OCI-M2 (cell line): ENCODE measurements around the gene POLR2J.
"Not testable (repeated sequence)": the region's sequence is repeated elsewhere in the genome, so short reads cannot be mapped to it uniquely, and the experiment has no call there.

ENCODE experiments used
- DNase-seq: peaks from one replicate; lab custom pipeline; 2025; ENCODE audit not compliant: unreplicated experiment; lab: John Stamatoyannopoulos, UW

The POLR2J gene

GRCh38 chr7:102478314-102479208 lies at the start of gene POLR2J:
POLR2J (minus strand) TSS chr7:102478922; CDS start chr7:102478860, 62 bp downstream.
- not testable (repeated sequence) for DNase-seq

GRCh38 chr7:102527822-102528793 lies 49.4 kb upstream of the POLR2J start:
- DNase-seq, result not testable (repeated sequence)

- not testable (repeated sequence) for DNase-seq
Measured at GRCh38 chr7:102527182-102527581, 48.5 kb upstream of the POLR2J start.

- not testable (repeated sequence) for DNase-seq
Measured at GRCh38 chr7:102524803-102525202, 46.1 kb upstream of the POLR2J start.

DNA sequence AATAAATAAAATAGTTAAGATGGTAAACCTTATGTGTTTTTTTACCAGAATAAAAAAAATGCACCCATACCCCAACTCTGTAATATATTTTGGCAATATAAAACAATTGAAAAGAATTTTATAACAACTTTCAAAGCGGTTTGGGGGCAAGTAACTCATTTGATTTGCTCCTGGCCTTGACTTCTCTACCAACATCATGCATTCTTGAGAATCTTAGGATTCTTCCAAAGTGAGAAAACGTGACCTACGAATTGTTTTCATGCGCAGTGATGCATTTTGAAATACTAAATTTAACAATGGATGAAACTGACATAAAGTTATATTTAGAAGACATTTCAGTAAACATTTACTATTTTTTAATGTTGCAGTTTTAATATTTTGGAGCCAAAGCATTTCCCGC lies 42.1 kb upstream of the POLR2J start:
- DNase-seq, result not testable (repeated sequence)

- not testable (repeated sequence) for DNase-seq
Measured at GRCh38 chr7:102517550-102518147, 38.9 kb upstream of the POLR2J start, which contains the start of gene RASA4B. RASA4B (minus strand) TSS chr7:102517777; CDS start chr7:102517710, 67 bp downstream.

DNA sequence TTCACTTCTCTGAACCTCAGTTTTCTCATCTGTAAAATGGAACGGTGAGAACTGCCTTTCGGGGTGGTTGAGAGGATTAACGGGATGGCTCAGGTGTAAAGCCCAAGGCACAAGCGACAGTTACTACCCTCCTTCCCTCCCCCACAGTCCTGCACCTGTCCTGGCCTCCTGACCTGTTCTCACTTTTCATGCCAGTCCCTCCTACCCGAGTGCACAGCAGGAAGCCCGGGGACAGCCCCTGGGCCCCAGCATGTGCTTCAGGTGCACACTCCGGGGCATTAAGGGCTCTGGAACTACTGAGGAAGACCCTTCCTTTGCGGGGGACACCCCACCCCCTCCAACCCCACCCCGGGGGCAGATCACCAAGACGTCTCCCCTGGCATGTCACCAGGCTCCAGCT lies 38.2 kb upstream of the POLR2J start:
- not testable (repeated sequence) for DNase-seq

DNA sequence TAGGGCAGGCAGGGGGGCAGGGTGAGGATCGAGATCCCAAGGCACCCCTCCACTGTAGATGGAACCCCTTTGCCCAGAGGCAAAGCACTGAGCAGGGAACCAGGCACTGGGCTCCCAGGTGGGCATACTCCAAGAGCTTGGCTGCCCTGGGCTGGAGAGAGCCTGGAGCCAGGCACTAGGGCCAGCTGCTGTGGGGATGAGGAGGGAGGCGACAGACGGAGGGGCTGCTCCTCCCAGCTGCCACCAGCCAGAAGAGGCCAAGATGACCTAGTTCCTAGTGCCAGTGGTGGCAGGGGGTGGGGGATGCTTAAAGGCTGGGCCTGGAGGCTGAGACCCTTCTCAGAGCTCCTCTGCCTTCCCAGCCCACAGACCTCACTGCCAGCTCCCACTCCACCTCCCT lies 37.2 kb upstream of the POLR2J start:
- not testable (repeated sequence) for DNase-seq

DNA sequence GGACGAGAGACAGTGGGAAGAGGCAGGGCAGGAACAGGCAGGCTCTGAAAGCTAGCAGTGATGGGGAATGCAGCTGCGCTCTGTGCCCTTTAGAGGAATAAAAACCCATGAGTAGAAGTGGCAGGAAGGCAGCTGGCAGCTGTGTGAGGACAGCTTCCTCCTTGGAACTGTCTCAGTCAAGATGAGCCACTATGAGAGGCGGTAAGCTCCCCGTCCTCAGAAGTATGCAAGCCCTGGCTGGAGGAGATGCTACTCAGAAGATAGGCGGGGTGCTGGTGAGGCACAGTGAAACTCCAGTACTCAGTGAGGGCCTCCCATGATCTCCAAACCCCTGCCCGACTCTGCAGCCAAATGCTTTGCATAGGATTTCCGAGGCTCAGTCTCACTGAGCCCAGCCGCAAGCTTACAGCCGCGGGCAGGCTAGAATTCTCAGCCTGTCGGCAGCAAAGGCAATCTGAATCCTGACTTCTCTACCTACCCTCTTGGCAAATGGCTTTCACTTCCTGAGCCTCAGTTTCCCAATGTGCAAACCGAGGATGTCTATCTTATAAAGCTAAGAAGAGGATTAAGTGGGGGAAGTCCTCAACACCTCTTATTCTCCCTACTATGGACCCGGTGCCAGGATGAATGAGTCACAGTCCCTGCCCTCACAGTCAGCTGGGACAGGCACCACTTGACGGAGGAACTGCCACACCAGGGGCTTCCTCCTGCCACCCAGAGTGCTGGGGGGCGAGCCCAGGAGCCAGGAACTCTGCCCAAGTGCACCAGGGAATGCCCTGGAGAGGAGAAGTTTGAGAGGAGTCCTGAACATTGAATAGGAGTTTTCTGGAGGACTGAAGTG lies 36.4 kb upstream of the POLR2J start:
- not testable (repeated sequence) for DNase-seq

DNA sequence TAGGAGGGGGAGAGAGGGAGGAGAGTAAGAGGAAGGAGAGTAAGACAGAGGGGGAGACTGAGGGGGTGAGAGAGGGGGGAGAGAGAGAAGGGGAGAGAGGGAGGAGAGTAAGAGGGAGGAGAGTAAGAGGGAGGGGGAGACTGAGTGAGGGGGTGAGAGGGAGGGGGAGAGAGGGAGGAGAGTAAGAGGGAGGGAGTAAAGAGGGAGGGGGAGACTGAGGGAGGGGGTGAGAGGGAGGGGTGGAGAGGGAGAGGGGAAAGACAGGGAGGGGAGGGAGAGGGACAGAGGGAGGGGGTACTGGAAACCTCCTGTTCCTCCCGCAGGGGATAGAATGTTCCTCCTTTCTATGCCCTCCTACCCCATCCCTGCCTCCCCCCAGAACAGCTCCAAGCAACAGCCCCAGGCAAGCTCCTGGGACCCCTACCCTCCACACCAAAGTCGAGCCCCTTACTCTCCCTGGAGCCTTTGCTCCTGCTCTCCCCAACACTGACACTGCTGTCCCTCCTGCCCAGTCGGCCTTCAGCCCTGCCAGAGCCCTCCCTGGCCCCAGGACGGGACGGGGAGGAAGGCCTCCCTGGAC lies 34.0 kb upstream of the POLR2J start:
- DNase-seq, result not testable (repeated sequence)

- not testable (repeated sequence) for DNase-seq
Measured at GRCh38 chr7:102511860-102512522, 33.3 kb upstream of the POLR2J start.

GRCh38 chr7:102510575-102510974 lies 31.9 kb upstream of the POLR2J start:
- DNase-seq, result not testable (repeated sequence)

DNA sequence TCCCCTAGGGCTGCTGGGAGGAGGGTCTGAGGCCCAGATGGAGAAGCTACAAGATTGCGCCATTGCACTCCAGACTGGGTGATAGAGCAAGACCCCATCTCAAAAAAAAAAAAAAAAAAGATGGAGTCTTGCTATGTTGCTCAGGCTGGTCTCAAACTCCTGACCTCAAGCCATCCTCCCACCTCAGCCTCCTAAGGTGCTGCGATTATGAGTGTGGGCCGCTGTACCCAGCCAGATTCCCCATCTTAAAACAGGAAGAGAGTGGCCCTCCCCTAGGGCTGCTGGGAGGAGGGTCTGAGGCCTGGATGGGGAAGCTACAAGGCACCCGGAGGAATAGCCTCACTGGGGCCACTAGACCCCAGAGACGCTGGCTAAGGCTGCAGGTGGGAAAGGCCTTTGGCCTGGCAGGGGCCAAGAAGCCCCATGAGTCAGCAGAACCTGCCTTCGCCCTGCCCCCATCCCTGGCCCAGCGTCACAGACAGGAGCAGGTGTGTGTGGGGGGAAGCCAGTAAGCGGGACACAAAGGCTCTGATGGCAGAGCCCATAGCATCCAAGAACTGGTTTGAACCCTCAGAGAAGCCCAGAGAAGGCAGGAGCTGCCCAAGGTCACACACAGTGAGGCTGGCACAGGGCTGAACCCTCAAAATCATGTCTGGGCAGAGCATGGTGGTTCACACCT lies 28.8 kb upstream of the POLR2J start:
- not testable (repeated sequence) for DNase-seq

GRCh38 chr7:102505298-102506185 lies 26.8 kb upstream of the POLR2J start:
- not testable (repeated sequence) for DNase-seq

GRCh38 chr7:102503141-102503540 lies 24.4 kb upstream of the POLR2J start:
- DNase-seq, result not testable (repeated sequence)

DNA sequence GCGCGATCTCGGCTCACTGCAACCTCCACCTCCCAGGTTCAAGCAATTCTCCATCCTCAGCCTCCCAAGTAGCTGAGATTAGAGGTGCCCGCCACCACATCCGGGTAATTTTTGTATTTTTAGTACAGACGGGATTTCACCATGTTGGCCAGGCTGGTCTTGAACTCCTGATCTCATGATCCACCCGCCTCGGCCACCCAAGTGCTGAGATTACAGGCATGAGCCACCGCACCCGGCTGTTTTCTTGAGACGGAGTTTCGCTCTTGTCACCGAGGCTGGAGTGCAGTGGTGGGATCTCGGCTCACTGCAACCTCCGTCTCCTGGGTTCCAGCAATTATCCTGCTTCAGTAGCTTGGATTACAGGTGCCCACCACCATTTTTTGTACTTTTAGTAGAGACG lies 19.6 kb upstream of the POLR2J start:
- not testable (repeated sequence) for DNase-seq

DNA sequence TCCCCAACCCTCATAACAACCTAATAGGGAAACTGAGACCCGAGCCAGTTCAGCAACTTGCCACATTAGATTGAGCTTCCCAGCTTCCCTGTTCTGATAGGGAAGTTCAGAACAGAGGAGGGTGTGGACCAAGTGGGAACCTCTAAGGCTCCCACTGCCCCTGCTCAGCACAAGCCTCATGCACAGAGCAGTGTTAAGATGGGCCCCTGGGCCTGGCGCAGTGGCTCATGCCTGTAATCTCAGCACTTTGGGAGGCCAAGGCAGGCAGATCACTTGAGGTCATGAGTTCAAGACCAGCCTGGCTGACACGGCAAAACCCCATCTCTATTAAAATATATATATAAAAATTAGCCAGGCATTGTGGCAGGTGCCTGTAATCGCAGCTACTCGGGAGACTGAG lies 18.6 kb upstream of the POLR2J start:
- not testable (repeated sequence) for DNase-seq
